GM12872 (cell line): Measurements from ENCODE around the gene LRP1-AS.

Experiments used
- CTCF ChIP-seq: IDR thresholded peaks from 3 replicates; pipeline ENCODE4 v1.5.1; 2011; ENCODE audit warnings: low read depth, mild to moderate bottlenecking, low read length, moderate library complexity; ENCODE audit not compliant: insufficient read depth

The LRP1-AS gene

DNA sequence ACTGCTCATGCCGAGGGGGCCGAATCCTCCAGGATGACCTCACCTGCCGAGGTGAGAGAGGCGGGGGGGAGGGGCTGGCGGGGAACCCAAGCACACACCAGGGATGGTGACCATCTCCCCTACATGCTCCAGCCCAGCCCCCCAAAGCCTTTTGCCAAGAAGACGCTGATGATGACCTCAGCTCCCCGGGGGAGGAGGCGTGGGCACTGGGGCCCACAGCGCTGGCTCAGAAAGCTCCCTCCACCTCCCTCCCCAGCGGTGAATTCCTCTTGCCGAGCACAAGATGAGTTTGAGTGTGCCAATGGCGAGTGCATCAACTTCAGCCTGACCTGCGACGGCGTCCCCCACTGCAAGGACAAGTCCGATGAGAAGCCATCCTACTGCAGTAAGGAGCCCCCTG is 45.5 kb upstream of the LRP1-AS start:
- no peak for TF ChIP-seq CTCF

DNA sequence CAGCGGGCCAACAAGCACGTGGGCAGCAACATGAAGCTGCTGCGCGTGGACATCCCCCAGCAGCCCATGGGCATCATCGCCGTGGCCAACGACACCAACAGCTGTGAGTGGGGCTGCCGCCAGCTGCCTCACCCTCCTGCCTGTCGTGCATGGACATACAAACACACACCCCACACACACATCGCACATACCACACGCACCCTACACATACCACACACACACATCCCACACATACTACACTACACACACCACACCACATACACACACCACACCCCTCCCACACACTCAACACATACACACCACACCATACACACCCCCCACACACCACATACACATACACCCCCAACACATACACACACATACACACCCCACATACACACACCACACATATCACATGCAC is 44.0 kb upstream of the LRP1-AS start:
- TF ChIP-seq CTCF = no peak

DNA sequence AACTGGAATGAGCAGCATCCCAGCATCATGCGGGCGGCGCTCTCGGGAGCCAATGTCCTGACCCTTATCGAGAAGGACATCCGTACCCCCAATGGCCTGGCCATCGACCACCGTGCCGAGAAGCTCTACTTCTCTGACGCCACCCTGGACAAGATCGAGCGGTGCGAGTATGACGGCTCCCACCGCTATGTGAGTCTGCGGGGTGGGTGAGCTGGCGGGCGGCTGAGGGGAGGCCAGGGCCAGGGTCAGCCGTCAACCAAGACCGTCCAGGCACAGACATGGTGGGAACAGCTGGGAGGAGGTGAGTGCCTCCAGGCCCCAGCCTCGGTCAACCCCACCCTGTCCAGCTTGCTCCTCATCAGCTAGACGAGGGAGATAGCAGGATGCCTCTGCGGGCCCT is 43.4 kb upstream of the LRP1-AS start:
- TF ChIP-seq CTCF = no peak

- no peak for TF ChIP-seq CTCF
These were observed 42.6 kb upstream of the LRP1-AS start for GRCh38 chr12:57190037-57190436.

DNA sequence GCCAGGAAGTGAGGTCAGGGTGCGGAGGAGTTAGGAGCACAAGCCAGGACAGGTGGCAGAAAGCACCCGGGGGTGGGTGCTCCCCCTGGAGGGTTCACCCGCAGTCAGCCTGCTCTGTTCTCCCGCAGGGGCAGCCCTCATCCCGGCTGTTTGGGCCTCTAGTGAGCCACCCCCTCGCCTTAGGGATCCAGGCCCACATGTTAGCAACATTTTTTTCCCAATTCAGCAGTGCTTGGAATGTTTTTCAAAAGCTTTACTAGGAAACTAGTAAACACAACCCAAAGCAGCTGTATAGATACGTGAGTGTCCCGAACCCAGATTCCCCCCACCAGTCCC is 40.6 kb upstream of the LRP1-AS start:
- TF ChIP-seq CTCF = no peak

DNA sequence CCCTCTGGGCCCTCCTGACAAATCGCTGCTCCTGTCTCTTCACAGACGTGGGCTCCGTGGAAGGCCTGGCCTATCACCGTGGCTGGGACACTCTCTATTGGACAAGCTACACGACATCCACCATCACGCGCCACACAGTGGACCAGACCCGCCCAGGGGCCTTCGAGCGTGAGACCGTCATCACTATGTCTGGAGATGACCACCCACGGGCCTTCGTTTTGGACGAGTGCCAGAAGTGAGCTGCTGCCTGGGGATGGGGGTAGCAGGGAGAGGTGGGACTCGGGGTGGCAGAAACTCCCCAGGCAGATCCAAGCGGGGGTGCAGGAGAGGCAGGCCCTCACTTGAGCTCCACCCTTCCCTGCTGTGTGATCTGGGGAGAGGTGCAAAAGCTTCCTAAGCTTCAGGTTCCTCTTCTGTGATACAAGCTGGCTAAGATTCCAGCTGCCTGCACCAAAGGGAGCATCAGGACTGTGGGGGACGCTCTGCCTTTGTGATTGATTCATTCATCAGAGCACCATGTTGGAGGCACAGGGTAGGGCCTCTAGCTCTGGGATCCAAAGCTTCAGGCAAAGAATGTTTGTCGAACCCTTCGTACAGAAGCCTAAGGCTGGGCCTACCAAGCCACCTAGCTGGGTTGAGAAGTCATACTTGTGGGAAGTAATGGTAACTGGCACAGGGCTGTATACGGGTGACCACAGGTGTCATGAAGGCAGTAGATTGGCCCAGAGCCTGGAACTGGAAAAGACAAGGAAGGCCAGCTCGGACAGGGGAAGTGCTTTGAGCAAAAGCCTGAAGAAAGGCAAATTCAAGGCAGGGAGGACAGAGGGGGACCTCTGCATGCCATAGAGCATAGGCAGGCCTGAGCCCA is 40.0 kb upstream of the LRP1-AS start:
- TF ChIP-seq CTCF = no peak

GRCh38 chr12:57185906-57186508 is 38.6 kb upstream of the LRP1-AS start:
- TF ChIP-seq CTCF = no peak
